ENCODE data around the gene NQO2. TPM values are rescaled to one million over a fixed set of nuclear protein-coding genes. Genes with fewer than 3 reads are reported as not detected.

The NQO2 gene, protein sequence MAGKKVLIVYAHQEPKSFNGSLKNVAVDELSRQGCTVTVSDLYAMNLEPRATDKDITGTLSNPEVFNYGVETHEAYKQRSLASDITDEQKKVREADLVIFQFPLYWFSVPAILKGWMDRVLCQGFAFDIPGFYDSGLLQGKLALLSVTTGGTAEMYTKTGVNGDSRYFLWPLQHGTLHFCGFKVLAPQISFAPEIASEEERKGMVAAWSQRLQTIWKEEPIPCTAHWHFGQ
- total RNA-seq (ENCODE audit: unreplicated experiment): 58.8 TPM
- long read RNA-seq, full-length matches to known transcripts: 36 of 55 reads
- long read RNA-seq, partial matches to known transcripts: 2 of 55 reads
- long read RNA-seq, other reads (novel, unspliced or antisense): 17 of 55 reads

GRCh38 chr6:2999618-3000557 is at the start of gene NQO2:
Gene NQO2 (plus strand): TSS chr6:2999894. CDS start chr6:3006553, 6,659 bp downstream.
- peak; percentile 97 for DNase-seq (ENCODE audit: low spot score)
- peaks cover 4% of the 10 kb centered on the region for H3K36me3 Mint-ChIP-seq (ENCODE audit: low read depth, unreplicated experiment)

DNA sequence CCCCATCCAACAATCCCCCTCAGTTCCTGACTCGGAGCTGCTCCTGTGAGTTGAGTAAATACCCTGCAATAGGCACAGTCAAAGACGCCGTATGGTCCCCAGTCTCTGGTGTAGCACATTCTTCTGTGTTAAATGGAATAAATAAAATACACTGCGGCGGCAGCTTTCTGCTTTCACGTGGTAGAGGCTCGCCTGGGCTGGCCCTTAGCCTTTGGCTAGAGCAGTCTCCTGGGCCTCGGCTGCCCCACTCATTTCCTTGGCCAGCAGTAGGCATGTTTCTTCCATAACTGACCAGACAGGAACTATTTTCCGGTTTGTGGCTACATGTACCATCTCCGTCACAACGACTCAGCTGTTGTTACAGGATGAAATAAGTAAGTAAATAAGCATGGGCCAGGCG is 49.0 kb upstream of the NQO2 start:
- H3K27me3 Mint-ChIP-seq (ENCODE audit: unreplicated experiment): peaks cover 2% of the 10 kb centered on the region
- H3K4me3 Mint-ChIP-seq (ENCODE audit: unreplicated experiment): no peak overlapping the region
- H3K4me1 Mint-ChIP-seq (ENCODE audit: unreplicated experiment): peaks cover 17% of the 10 kb centered on the region
- H3K36me3 Mint-ChIP-seq (ENCODE audit: low read depth, unreplicated experiment): peaks cover 48% of the 10 kb centered on the region
- TF ChIP-seq CTCF (IDR thresholded peaks at IDR 0.05; ENCODE audit: unreplicated experiment): no peak
- DNase-seq (ENCODE audit: low spot score): no peak
- H3K27ac Mint-ChIP-seq (ENCODE audit: unreplicated experiment): no peak overlapping the region
- H3K9me3 Mint-ChIP-seq (ENCODE audit: unreplicated experiment): no peaks in the 10 kb centered on the region

More at GRCh38 chr6:2999618-3000557, at the start of gene NQO2:
- Mint-ChIP-seq H3K27ac (ENCODE audit: unreplicated experiment) (peak within 1 kb of the TSS; percentile 57), H3K27me3 (ENCODE audit: unreplicated experiment) (peaks cover 4% of the 10 kb centered on the region), H3K9me3 (ENCODE audit: unreplicated experiment) (no peaks in the 10 kb centered on the region), H3K4me3 (ENCODE audit: unreplicated experiment) (peak within 1 kb of the TSS; percentile 91), H3K4me1 (ENCODE audit: unreplicated experiment) (peaks cover 12% of the 10 kb centered on the region)
- no peak for TF ChIP-seq CTCF (IDR thresholded peaks at IDR 0.05; ENCODE audit: unreplicated experiment)

DNA sequence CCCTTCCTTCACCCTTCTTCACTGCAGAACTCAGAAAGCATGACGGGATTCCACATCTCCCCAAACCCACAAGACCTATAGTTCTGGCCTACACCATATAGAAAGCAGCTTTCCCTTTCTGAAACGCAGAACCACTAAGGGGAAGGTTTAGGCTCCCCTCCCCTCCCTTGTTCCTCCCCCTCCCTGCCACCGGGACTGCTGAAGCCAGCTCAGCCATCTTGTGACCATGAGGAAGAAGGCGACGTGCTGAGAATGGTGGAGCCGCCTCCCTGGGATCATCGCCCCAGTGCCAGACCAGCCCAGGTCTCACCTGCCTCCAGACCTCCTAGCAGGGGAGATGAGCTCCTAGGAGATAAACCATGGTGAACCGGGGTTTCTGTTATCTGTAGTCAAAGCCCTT is 48.0 kb upstream of the NQO2 start:
- no peak for TF ChIP-seq CTCF (IDR thresholded peaks at IDR 0.05; ENCODE audit: unreplicated experiment)
- no peak for DNase-seq (ENCODE audit: low spot score)
- Mint-ChIP-seq H3K36me3 (ENCODE audit: low read depth, unreplicated experiment) (peaks cover 52% of the 10 kb centered on the region), H3K27me3 (ENCODE audit: unreplicated experiment) (peaks cover 2% of the 10 kb centered on the region), H3K9me3 (ENCODE audit: unreplicated experiment) (no peaks in the 10 kb centered on the region), H3K27ac (ENCODE audit: unreplicated experiment) (no peak overlapping the region), H3K4me1 (ENCODE audit: unreplicated experiment) (peaks cover 17% of the 10 kb centered on the region), H3K4me3 (ENCODE audit: unreplicated experiment) (no peak overlapping the region)

DNA sequence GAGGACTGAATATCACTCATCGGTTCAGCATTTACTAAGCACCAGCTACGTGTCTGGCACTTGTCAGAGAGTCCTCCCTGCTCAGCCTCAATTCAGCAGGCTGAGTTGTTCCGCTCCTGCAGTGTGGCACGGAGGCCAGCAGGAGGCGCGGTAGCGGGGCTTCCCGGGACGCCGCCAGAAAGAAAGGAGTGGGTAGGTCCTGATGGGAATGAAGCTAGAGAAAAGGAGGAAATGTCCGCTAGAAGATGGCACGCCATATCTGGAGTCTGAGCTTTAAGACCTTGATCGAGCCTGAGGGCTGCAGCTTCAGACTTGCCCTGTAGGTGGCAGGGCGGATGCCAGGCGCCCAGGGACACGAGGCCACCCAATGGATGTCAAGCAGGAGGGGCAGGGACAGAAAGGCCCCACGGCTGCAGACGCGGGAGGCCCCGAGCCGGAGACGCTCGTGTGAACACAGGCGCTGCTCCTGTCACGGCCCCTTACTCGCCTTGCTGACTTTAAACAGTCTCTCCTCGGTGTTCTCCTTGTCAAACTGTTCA is 47.1 kb upstream of the NQO2 start:
- peaks cover 17% of the 10 kb centered on the region for H3K4me1 Mint-ChIP-seq (ENCODE audit: unreplicated experiment)
- peak; percentile 98 for TF ChIP-seq CTCF (IDR thresholded peaks at IDR 0.05; ENCODE audit: unreplicated experiment)
- peak; percentile 90 for DNase-seq (ENCODE audit: low spot score)
- H3K27me3 Mint-ChIP-seq (ENCODE audit: unreplicated experiment): peaks cover 2% of the 10 kb centered on the region
- peaks cover 54% of the 10 kb centered on the region for H3K36me3 Mint-ChIP-seq (ENCODE audit: low read depth, unreplicated experiment)
- no peak overlapping the region for H3K27ac Mint-ChIP-seq (ENCODE audit: unreplicated experiment)
- H3K9me3 Mint-ChIP-seq (ENCODE audit: unreplicated experiment): no peaks in the 10 kb centered on the region
- no peak overlapping the region for H3K4me3 Mint-ChIP-seq (ENCODE audit: unreplicated experiment)

All from endothelial cell (in vitro differentiated cells).